Neural crest cell (in vitro differentiated cells): ENCODE measurements around the gene FBXO17. TPM values are rescaled to one million over a fixed set of nuclear protein-coding genes. Genes with fewer than 3 reads are reported as not detected.
A peak's percentile ranks its signal among the peaks of the same experiment; 100 is the strongest.

Source experiments
- DNase-seq: peaks from one replicate; pipeline ENCODE4 v3.0.0; 2021; ENCODE audit warnings: low read depth, mixed read lengths, low spot score
- H3K27ac Mint-ChIP-seq: one replicate; pipeline ENCODE4 v1.8.0; 2021; ENCODE audit warnings: mild to moderate bottlenecking, mixed read lengths; ENCODE audit not compliant: unreplicated experiment
- H3K27me3 Mint-ChIP-seq: 2 replicates; pipeline ENCODE4 v1.8.0; 2021; ENCODE audit warnings: low read depth, mild to moderate bottlenecking, mixed read lengths
- H3K36me3 Mint-ChIP-seq: 2 replicates; pipeline ENCODE4 v1.8.0; 2021; ENCODE audit warnings: low read depth, mild to moderate bottlenecking, mixed read lengths
- H3K4me1 Mint-ChIP-seq: 2 replicates; pipeline ENCODE4 v1.8.0; 2021; ENCODE audit warnings: mixed read lengths
- H3K4me3 Mint-ChIP-seq: one replicate; pipeline ENCODE4 v1.8.0; 2021; ENCODE audit warnings: mild to moderate bottlenecking, mixed read lengths
- H3K9me3 Mint-ChIP-seq: 2 replicates; pipeline ENCODE4 v1.8.0; 2021; ENCODE audit warnings: mixed read lengths
- long read RNA-seq: library from polyadenylated mRNA; unstranded; transcript quantifications from one replicate; pipeline ENCODE4 v2.0.0, GENCODE V29; 2020
- total RNA-seq: library from RNA; stranded (reverse); gene quantifications from 2 replicates; pipeline ENCODE4 v1.2.1, GENCODE V29; 2021
- TF ChIP-seq, protein P1 (sequence below): fragments of 200-600 bp; sonication (generic); conservative IDR thresholded peaks from 2 replicates; pipeline ENCODE4 v1.5.0; 2021; ENCODE audit warnings: antibody characterized with exemption, mild to moderate bottlenecking

Gene FBXO17, protein sequence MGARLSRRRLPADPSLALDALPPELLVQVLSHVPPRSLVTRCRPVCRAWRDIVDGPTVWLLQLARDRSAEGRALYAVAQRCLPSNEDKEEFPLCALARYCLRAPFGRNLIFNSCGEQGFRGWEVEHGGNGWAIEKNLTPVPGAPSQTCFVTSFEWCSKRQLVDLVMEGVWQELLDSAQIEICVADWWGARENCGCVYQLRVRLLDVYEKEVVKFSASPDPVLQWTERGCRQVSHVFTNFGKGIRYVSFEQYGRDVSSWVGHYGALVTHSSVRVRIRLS
- total RNA-seq, result 29.8 and 30.9 TPM in 2 replicates
- long read RNA-seq, partial matches to known transcripts, result 2 of 7 reads
- long read RNA-seq, other reads (novel, unspliced or antisense), result 3 of 7 reads

DNA sequence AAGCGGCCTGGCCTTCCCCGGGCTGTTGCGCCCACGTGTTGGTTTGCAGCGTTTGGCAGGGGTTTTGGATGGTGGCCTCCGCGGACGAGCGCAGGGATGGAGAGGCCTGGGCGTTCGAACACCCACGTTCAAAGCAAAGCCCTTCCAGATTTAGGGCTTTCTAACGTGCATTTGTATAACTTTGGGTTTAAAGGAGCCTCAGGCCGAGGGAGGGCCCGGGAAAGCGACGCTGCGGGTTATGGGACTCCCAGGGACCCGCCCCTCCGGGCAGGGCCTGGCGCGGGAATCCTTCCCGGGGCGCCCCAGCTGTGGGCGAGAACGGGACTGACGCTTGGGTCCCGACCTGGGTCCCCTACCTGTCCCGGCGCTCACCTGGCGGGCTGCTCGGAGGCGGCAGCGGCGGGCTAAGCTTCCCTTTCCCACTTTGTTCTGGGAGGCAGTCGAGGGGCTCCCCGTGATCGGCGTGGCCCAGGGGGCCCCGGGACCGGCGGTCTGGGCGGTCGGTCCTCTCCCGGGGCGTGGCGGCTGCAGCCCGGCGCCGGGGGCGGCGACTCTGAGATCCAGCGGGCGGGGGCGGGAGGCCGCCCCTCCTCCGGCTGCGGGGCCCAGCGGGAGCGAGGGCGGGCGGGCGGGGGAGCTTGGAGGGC, at the start of gene FBXO17:
Gene FBXO17, minus strand, starts transcription at position 529 of the 647 bp plus-strand sequence. CDS start 25,423 bp downstream, outside the sequence.
- Mint-ChIP-seq H3K27me3 (peaks cover 5% of the 10 kb centered on the region), H3K36me3 (no peaks in the 10 kb centered on the region)

DNA sequence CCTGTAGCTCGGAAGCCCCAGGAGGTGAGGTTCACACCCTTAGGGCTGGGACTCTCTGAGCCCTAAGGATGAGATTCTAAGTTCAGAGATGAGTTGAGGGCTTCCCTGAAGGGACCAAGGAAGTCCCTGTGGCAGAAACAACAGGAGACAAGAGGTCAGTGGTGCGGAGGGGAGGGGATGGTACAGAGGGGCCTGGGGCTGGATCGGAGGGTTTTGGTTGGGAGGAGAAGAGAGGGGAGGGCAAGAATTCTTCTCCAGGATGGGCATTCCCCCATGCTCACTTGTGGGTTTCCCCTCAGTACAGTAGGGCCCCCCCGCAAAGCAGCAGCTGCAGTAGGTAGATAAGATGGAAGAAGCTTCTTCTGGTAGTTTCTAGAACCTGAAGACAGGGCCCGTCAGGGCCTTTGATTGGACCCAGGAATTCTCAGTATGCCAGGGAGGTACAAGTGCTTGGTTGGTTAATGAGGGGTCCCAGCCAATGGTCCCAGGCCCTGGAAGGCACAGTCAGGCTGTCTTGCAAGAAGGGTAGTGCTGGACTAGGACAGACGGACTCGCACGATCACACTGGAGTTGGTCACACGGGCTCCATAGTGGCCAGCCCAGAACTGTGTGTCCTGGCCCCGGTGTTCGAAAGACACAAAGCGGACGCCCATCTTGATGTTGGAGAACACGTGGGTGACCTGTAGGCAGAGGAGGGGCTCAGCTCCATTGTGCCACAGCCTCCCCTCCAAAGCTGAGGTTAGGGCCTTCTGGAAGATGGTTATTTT, 49.5 kb upstream of the FBXO17 start:
- Mint-ChIP-seq H3K9me3 (no peaks in the 10 kb centered on the region), H3K4me1 (no peaks in the 10 kb centered on the region), H3K36me3 (peaks cover 3% of the 10 kb centered on the region), H3K27ac (no peak overlapping the region), H3K4me3 (no peak overlapping the region), H3K27me3 (peaks cover 5% of the 10 kb centered on the region)
- TF ChIP-seq, protein P1, sequence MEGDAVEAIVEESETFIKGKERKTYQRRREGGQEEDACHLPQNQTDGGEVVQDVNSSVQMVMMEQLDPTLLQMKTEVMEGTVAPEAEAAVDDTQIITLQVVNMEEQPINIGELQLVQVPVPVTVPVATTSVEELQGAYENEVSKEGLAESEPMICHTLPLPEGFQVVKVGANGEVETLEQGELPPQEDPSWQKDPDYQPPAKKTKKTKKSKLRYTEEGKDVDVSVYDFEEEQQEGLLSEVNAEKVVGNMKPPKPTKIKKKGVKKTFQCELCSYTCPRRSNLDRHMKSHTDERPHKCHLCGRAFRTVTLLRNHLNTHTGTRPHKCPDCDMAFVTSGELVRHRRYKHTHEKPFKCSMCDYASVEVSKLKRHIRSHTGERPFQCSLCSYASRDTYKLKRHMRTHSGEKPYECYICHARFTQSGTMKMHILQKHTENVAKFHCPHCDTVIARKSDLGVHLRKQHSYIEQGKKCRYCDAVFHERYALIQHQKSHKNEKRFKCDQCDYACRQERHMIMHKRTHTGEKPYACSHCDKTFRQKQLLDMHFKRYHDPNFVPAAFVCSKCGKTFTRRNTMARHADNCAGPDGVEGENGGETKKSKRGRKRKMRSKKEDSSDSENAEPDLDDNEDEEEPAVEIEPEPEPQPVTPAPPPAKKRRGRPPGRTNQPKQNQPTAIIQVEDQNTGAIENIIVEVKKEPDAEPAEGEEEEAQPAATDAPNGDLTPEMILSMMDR, result no peak
- no peak for DNase-seq

More for the DNA sequence above, at the start of gene FBXO17:
- Mint-ChIP-seq H3K4me3 (peak within 1 kb of the TSS; percentile 97), H3K4me1 (peaks cover 26% of the 10 kb centered on the region), H3K27ac (peak within 1 kb of the TSS; percentile 97), H3K9me3 (peaks cover under 1% of the 10 kb centered on the region)
- DNase-seq, result peak; percentile 39
- TF ChIP-seq, protein P1, result no peak

DNA sequence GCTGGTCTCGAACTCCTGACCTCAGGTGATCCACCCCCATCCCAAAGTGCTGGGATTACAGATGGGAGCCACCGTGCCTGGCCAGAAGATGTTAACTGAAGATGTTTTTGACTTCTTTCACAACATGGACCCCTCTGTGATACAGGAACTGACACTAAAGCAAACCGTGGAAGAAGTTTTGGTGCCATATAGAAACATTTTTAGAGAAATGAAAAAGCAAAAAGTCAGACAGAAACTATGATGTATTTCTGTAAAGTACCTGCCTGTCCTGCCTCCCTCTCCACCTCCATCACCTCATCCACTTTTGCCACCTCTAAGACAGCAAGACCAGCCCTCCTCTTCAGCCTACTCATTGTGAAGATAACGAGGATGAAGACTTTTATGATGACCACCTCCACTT, 45.5 kb upstream of the FBXO17 start:
- TF ChIP-seq, protein P1, result no peak
- peaks cover 9% of the 10 kb centered on the region for H3K27me3 Mint-ChIP-seq
- no peaks in the 10 kb centered on the region for H3K4me1 Mint-ChIP-seq
- no peak overlapping the region for H3K4me3 Mint-ChIP-seq
- no peaks in the 10 kb centered on the region for H3K36me3 Mint-ChIP-seq
- H3K9me3 Mint-ChIP-seq, result no peaks in the 10 kb centered on the region
- no peak overlapping the region for H3K27ac Mint-ChIP-seq
- no peak for DNase-seq

DNA sequence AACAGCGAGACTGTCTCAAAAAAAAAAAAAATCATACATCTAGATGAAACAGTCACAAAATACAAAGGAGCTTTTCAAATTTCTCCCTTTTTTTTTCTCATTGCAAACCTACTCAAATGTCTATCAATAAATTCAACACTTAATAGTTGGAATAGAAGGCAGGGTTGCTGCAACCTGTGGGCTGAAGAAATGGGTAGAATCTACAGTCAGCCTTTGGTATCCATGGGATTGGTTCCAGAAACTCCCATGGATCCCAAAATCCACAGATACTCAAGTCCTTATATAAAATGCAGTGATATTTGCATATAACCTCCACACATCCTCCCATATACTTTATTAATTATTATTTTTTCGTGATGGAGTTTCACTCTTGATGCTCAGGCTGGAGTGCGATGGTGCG, 42.1 kb upstream of the FBXO17 start:
- Mint-ChIP-seq H3K36me3 (no peaks in the 10 kb centered on the region), H3K4me3 (no peak overlapping the region), H3K27ac (no peak overlapping the region), H3K4me1 (no peaks in the 10 kb centered on the region), H3K9me3 (no peaks in the 10 kb centered on the region), H3K27me3 (peaks cover 13% of the 10 kb centered on the region)
- DNase-seq, result no peak
- TF ChIP-seq, protein P1, result no peak

DNA sequence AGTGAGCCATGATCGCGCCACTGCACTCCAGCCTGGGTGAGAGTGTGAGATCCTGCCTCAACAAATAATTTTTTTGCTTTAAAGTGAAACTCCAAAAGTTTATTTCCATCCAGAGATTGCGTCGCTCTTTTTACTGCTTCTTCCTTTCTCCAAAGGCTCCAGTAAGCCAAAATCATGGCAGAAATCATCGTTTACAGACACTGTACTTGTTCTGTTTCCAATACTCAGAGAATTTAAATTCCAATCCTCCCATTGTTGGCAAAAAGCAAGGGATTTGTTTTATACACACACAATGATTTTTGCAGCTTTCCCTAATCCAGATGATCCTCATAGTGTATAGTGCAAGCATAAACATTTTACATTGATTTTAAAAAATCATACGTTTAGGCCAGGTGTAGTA, 41.5 kb upstream of the FBXO17 start:
- no peaks in the 10 kb centered on the region for H3K4me1 Mint-ChIP-seq
- no peak overlapping the region for H3K27ac Mint-ChIP-seq
- H3K27me3 Mint-ChIP-seq, result peaks cover 13% of the 10 kb centered on the region
- no peak overlapping the region for H3K4me3 Mint-ChIP-seq
- no peaks in the 10 kb centered on the region for H3K36me3 Mint-ChIP-seq
- DNase-seq, result no peak
- TF ChIP-seq, protein P1, result no peak
- H3K9me3 Mint-ChIP-seq, result no peaks in the 10 kb centered on the region
